Measurements from ENCODE around the gene CEP83.
"Not testable (repeated sequence)": the region's sequence is repeated elsewhere in the genome, so short reads cannot be mapped to it uniquely, and the experiment has no call there.

CEP83 gene

GRCh38 chr12:94459728-94460615 lies at the start of gene CEP83:
CEP83 (minus strand) TSS chr12:94459867; CDS start chr12:94412490, 47,377 bp downstream.
- DNase-seq = peak; percentile 83 to 94 (median 90)

- no peak for DNase-seq
Observed at GRCh38 chr12:94509317-94509716, 49.6 kb upstream of the CEP83 start.

GRCh38 chr12:94507455-94507854 lies 47.8 kb upstream of the CEP83 start:
- DNase-seq = no peak

- DNase-seq = no peak
Observed at GRCh38 chr12:94504386-94504785, 44.7 kb upstream of the CEP83 start.

GRCh38 chr12:94503619-94504018 lies 44.0 kb upstream of the CEP83 start:
- no peak for DNase-seq

- DNase-seq = no peak
Observed at GRCh38 chr12:94500831-94501567, 41.3 kb upstream of the CEP83 start.

- no peak for DNase-seq
Observed at GRCh38 chr12:94498698-94499097, 39.0 kb upstream of the CEP83 start.

GRCh38 chr12:94498073-94498472 lies 38.4 kb upstream of the CEP83 start:
- DNase-seq = no peak

- no peak for DNase-seq
Observed at GRCh38 chr12:94495445-94496115, 35.9 kb upstream of the CEP83 start.

- DNase-seq = no peak
Observed at GRCh38 chr12:94491489-94491888, 31.8 kb upstream of the CEP83 start.

- DNase-seq = no peak
Observed at GRCh38 chr12:94488463-94488862, 28.8 kb upstream of the CEP83 start.

- DNase-seq = no peak
Observed at GRCh38 chr12:94481734-94482133, 22.1 kb upstream of the CEP83 start.

GRCh38 chr12:94469522-94469921 lies 9.9 kb upstream of the CEP83 start:
- DNase-seq = no peak

- DNase-seq = no peak
Observed at GRCh38 chr12:94460616-94460959, 921 bp upstream of the CEP83 start.

GRCh38 chr12:94458877-94459727 lies 565 bp downstream of the CEP83 start:
- DNase-seq = peak in 1 of 4 experiments; percentile 37

GRCh38 chr12:94457311-94457710 lies 2.4 kb downstream of the CEP83 start:
- DNase-seq = no peak

- DNase-seq = not testable (repeated sequence)
Observed at GRCh38 chr12:94454318-94454717, 5.3 kb downstream of the CEP83 start.

GRCh38 chr12:94445662-94446061 lies 14.0 kb downstream of the CEP83 start:
- no peak for DNase-seq

GRCh38 chr12:94437303-94437702 lies 22.4 kb downstream of the CEP83 start:
- DNase-seq = no peak

- no peak for DNase-seq
Observed at GRCh38 chr12:94435511-94435927, 24.1 kb downstream of the CEP83 start.

GRCh38 chr12:94434171-94434570 lies 25.5 kb downstream of the CEP83 start:
- no peak for DNase-seq

GRCh38 chr12:94433744-94434143 lies 25.9 kb downstream of the CEP83 start:
- DNase-seq = no peak

GRCh38 chr12:94430304-94430703 lies 29.4 kb downstream of the CEP83 start:
- DNase-seq = no peak

Measured in activated naive CD4-positive, alpha-beta T cell (primary cell).